Measurements from ENCODE around the gene BBS4. TPM values are rescaled to one million over a fixed set of nuclear protein-coding genes. Genes with fewer than 3 reads are reported as not detected.

BBS4 gene
- total and polyA plus RNA-seq, 12 donors, result 6.8 to 18.0 (median 12.5) TPM

DNA sequence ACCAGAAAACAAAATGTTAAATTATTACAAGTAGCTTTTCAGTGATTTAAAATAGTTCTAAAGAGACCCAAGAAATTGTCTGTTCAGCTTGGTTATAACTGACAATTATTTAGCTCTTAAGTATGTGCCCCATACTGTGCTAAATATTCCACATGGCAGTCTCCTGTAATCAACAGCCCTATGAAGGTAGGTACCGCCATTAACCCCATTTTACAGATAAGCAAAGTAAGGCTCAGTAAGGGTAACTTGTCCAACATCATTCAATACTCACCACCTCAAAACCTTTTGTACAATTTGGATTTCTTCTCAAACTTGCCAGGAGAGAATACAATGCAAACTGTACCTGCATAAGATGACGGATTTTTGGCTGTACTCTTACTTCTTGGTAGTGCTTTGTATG is 63.7 kb downstream of the BBS4 start:
- WGBS, 2 donors, result 96 to 97% methylated on average over 2 of the region's 2 CpGs
- peaks cover 0 to 7% (median 0%) of the 10 kb centered on the region in 11 donors for H3K9me3 ChIP-seq
- H3K27ac ChIP-seq, result no peak overlapping the region
- peaks cover 0 to 53% (median 25%) of the 10 kb centered on the region in 9 donors for H3K36me3 ChIP-seq
- H3K27me3 ChIP-seq, result no peaks in the 10 kb centered on the region
- no peak overlapping the region for H3K4me3 ChIP-seq
- TF ChIP-seq, protein P1, sequence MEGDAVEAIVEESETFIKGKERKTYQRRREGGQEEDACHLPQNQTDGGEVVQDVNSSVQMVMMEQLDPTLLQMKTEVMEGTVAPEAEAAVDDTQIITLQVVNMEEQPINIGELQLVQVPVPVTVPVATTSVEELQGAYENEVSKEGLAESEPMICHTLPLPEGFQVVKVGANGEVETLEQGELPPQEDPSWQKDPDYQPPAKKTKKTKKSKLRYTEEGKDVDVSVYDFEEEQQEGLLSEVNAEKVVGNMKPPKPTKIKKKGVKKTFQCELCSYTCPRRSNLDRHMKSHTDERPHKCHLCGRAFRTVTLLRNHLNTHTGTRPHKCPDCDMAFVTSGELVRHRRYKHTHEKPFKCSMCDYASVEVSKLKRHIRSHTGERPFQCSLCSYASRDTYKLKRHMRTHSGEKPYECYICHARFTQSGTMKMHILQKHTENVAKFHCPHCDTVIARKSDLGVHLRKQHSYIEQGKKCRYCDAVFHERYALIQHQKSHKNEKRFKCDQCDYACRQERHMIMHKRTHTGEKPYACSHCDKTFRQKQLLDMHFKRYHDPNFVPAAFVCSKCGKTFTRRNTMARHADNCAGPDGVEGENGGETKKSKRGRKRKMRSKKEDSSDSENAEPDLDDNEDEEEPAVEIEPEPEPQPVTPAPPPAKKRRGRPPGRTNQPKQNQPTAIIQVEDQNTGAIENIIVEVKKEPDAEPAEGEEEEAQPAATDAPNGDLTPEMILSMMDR (IDR thresholded peaks at IDR 0.05), result no peak
- peaks cover 0 to 26% (median 6%) of the 10 kb centered on the region in 9 donors for H3K4me1 ChIP-seq
- ATAC-seq, result no peak
- intact Hi-C loops (cut with DNase I), result no loop called here
- no peak for DNase-seq

DNA sequence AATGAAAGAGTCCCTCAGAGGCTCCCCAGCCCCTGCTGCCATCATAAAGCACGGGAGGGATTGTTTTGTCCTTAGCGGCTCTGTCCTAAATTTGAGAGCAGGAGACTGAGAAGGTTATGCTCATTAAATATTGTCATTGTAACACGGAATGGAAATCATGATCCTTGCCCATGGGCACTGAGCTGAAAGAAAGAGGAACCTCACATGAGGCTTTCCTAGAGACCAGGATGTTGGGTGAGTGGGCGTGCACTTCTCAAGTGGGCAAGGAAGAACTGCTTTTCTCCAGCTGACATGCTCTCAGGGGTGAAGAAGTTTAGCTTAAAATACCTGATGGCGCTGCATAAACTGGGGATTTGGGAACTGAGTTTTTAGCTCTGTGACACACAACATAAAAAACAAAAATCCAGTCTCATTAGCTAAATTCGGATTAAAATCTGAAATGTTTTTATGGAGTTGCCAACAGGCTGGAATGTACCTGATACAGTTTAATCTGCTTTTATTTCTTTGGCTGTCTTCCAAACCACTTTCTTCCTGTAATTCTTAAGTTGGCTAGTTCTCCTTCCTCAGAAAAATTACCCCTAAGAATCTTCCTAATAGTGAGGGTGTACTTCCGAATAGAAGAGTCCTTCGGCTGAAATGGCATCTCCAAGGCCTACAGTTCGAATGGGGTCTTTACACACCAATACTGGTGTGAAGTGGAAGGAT is 65.9 kb downstream of the BBS4 start:
- peaks cover 0 to 75% (median 34%) of the 10 kb centered on the region in 9 donors for H3K36me3 ChIP-seq
- intact Hi-C loops (cut with DNase I), result no loop called here
- no peak for DNase-seq
- H3K27ac ChIP-seq, result peak overlapping the region in 1 of 10 donors; percentile 38
- no peak overlapping the region for H3K4me3 ChIP-seq
- H3K4me1 ChIP-seq, result peaks cover 0 to 32% (median 6%) of the 10 kb centered on the region in 9 donors
- no peak for ATAC-seq
- peaks cover 0 to 2% (median 0%) of the 10 kb centered on the region in 11 donors for H3K9me3 ChIP-seq
- H3K27me3 ChIP-seq, result no peaks in the 10 kb centered on the region
- 79 to 81% methylated on average over 9 of the region's 9 CpGs for WGBS, 2 donors
- TF ChIP-seq, protein P1 (IDR thresholded peaks at IDR 0.05), result no peak

GRCh38 chr15:72754096-72754495 is 68.1 kb downstream of the BBS4 start:
- ATAC-seq, result no peak
- no peaks in the 10 kb centered on the region for H3K9me3 ChIP-seq
- TF ChIP-seq, protein P1 (IDR thresholded peaks at IDR 0.05), result no peak
- H3K27ac ChIP-seq, result no peak overlapping the region
- H3K4me1 ChIP-seq, result peaks cover 0 to 53% (median 6%) of the 10 kb centered on the region in 9 donors
- no peak for DNase-seq
- WGBS, 2 donors, result 94 to 95% methylated on average over 6 of the region's 6 CpGs
- peaks cover 0 to 96% (median 42%) of the 10 kb centered on the region in 9 donors for H3K36me3 ChIP-seq
- no peaks in the 10 kb centered on the region for H3K27me3 ChIP-seq
- H3K4me3 ChIP-seq, result no peak overlapping the region
- intact Hi-C loops (cut with DNase I), result no loop called here

DNA sequence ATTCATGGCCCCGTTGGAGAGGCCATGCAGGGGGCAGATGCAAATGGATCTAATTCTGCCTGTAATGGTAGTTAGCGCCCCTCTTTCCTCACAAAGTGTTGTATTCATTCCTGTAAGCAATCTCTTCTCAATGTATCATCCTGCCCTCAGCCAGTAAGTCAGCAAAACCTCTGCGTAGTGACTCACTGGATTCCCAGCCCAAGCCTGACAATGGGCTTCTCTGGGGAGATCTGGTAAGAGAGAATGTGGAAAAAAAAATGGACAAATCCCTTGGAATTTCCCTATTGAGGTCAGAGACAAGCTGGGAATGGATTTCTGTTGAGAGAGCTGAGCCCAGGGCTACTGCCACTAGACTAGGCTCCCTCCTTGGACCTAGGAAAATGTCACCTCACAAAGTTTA is 72.2 kb downstream of the BBS4 start:
- Histone ChIP-seq H3K36me3 (peaks cover 0 to 100% (median 42%) of the 10 kb centered on the region in 9 donors), H3K27me3 (no peaks in the 10 kb centered on the region), H3K9me3 (no peaks in the 10 kb centered on the region), H3K27ac (peak overlapping the region in 2 of 10 donors; percentile 21 to 74), H3K4me3 (no peak overlapping the region), H3K4me1 (peaks cover 0 to 36% (median 0%) of the 10 kb centered on the region in 9 donors)
- 81 to 88% methylated on average over 3 of the region's 3 CpGs for WGBS, 2 donors
- ATAC-seq (peak in 3 of 8 donors; percentile 16 to 56 (median 47)), DNase-seq (no peak)
- intact Hi-C loops (cut with DNase I), result no loop called here
- TF ChIP-seq, protein P1 (IDR thresholded peaks at IDR 0.05), result no peak

All from heart right ventricle (tissue), 16 donors.